ENCODE data around the gene TRIP12. TPM values are rescaled to one million over a fixed set of nuclear protein-coding genes. Genes with fewer than 3 reads are reported as not detected.

The TRIP12 gene
- polyA plus RNA-seq, 4 donors: 16.8 to 93.9 (median 25.8) TPM

DNA sequence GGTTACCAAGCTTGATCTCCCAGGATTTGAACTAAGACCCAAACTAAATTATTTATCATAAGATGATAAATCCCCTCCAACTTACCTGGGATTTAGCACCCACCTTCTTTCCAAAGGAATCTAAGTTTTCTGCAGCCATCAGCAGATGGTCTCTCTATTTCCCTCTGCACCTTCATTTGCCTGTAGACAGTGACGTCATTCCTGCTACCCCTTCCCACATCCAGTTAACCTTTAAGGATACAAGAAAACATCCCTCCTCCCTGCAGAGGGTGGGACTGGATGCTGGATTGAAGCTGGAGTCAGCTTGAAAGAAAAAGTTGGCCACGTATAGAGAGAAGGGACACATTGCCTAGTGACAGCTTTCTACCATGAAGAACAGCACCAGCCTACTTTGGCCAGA is 203.8 kb downstream of the TRIP12 start:
- Histone ChIP-seq H3K36me3 (ENCODE audit: control insufficient read depth in 3 of 3, insufficient read depth in 2 of 3, low read depth in 1 of 3, low read length in 3 of 3) (no peaks in the 10 kb centered on the region), H3K27me3 (ENCODE audit: control insufficient read depth in 3 of 3, insufficient read depth in 3 of 3, low read length in 3 of 3) (peaks cover 2 to 39% (median 24%) of the 10 kb centered on the region in 3 donors), H3K9me3 (ENCODE audit: control insufficient read depth in 2 of 2, insufficient read depth in 1 of 2, low read depth in 1 of 2, low read length in 1 of 2) (no peaks in the 10 kb centered on the region), H3K4me1 (ENCODE audit: control insufficient read depth in 3 of 3, insufficient read depth in 2 of 3, low read depth in 1 of 3, low read length in 2 of 3) (peaks cover 0 to 7% (median 4%) of the 10 kb centered on the region in 3 donors), H3K27ac (ENCODE audit: low read depth in 1 of 3, low read length in 2 of 3) (no peak overlapping the region), H3K4me3 (ENCODE audit: low read depth in 1 of 3, low read length in 3 of 3) (no peak overlapping the region)
- FAIRE-seq (no peak), DNase-seq (no peak)
- 35 to 47% (median 45%) methylated on average over 2 of the region's 2 CpGs for WGBS, 3 donors

- H3K4me3 ChIP-seq (ENCODE audit: low read depth in 1 of 3, low read length in 3 of 3): no peak overlapping the region
- DNase-seq: peak; percentile 14 to 21
- H3K36me3 ChIP-seq (ENCODE audit: control insufficient read depth in 3 of 3, insufficient read depth in 2 of 3, low read depth in 1 of 3, low read length in 3 of 3): no peaks in the 10 kb centered on the region
- H3K27ac ChIP-seq (ENCODE audit: low read depth in 1 of 3, low read length in 2 of 3): no peak overlapping the region
- H3K4me1 ChIP-seq (ENCODE audit: control insufficient read depth in 3 of 3, insufficient read depth in 2 of 3, low read depth in 1 of 3, low read length in 2 of 3): peaks cover 0 to 7% (median 4%) of the 10 kb centered on the region in 3 donors
- 6 to 8% (median 6%) methylated on average over 4 of the region's 4 CpGs for WGBS, 3 donors
- FAIRE-seq: no peak
- H3K27me3 ChIP-seq (ENCODE audit: control insufficient read depth in 3 of 3, insufficient read depth in 3 of 3, low read length in 3 of 3): peaks cover 2 to 59% (median 28%) of the 10 kb centered on the region in 3 donors
- peaks cover 0 to 3% of the 10 kb centered on the region in 2 donors for H3K9me3 ChIP-seq (ENCODE audit: control insufficient read depth in 2 of 2, insufficient read depth in 1 of 2, low read depth in 1 of 2, low read length in 1 of 2)
These were observed 205.8 kb downstream of the TRIP12 start for GRCh38 chr2:229715895-229716507.

GRCh38 chr2:229714736-229715541 is 206.9 kb downstream of the TRIP12 start:
- Histone ChIP-seq H3K27ac (ENCODE audit: low read depth in 1 of 3, low read length in 2 of 3) (no peak overlapping the region), H3K4me1 (ENCODE audit: control insufficient read depth in 3 of 3, insufficient read depth in 2 of 3, low read depth in 1 of 3, low read length in 2 of 3) (peaks cover 0 to 7% (median 4%) of the 10 kb centered on the region in 3 donors), H3K9me3 (ENCODE audit: control insufficient read depth in 2 of 2, insufficient read depth in 1 of 2, low read depth in 1 of 2, low read length in 1 of 2) (peaks cover 0 to 3% of the 10 kb centered on the region in 2 donors), H3K36me3 (ENCODE audit: control insufficient read depth in 3 of 3, insufficient read depth in 2 of 3, low read depth in 1 of 3, low read length in 3 of 3) (no peaks in the 10 kb centered on the region), H3K27me3 (ENCODE audit: control insufficient read depth in 3 of 3, insufficient read depth in 3 of 3, low read length in 3 of 3) (peaks cover 2 to 58% (median 31%) of the 10 kb centered on the region in 3 donors), H3K4me3 (ENCODE audit: low read depth in 1 of 3, low read length in 3 of 3) (peak overlapping the region in 1 of 3 donors; percentile 62)
- WGBS, 3 donors: 1 to 3% (median 1%) methylated on average over 39 to 60 of the region's 60 CpGs
- no peak for FAIRE-seq
- DNase-seq: peak; percentile 27 to 70

GRCh38 chr2:229714080-229714735 is 207.6 kb downstream of the TRIP12 start, which contains the start of gene DNER:
Gene DNER, minus strand, starts transcription at chr2:229714555. Its CDS starts 132 bp downstream, at chr2:229714423.
- peaks cover 2 to 58% (median 31%) of the 10 kb centered on the region in 3 donors for H3K27me3 ChIP-seq (ENCODE audit: control insufficient read depth in 3 of 3, insufficient read depth in 3 of 3, low read length in 3 of 3)

More at GRCh38 chr2:229714080-229714735, 207.6 kb downstream of the TRIP12 start, which contains the start of gene DNER:
- Histone ChIP-seq H3K36me3 (ENCODE audit: control insufficient read depth in 3 of 3, insufficient read depth in 2 of 3, low read depth in 1 of 3, low read length in 3 of 3) (no peaks in the 10 kb centered on the region), H3K9me3 (ENCODE audit: control insufficient read depth in 2 of 2, insufficient read depth in 1 of 2, low read depth in 1 of 2, low read length in 1 of 2) (peaks cover 0 to 3% of the 10 kb centered on the region in 2 donors), H3K27ac (ENCODE audit: low read depth in 1 of 3, low read length in 2 of 3) (no peak within 1 kb of the TSS), H3K4me1 (ENCODE audit: control insufficient read depth in 3 of 3, insufficient read depth in 2 of 3, low read depth in 1 of 3, low read length in 2 of 3) (peaks cover 0 to 7% (median 4%) of the 10 kb centered on the region in 3 donors), H3K4me3 (ENCODE audit: low read depth in 1 of 3, low read length in 3 of 3) (peak within 1 kb of the TSS in 2 of 3 donors; percentile 15 to 62)
- WGBS, 3 donors: 1 to 2% (median 2%) methylated on average over 37 to 84 of the region's 84 CpGs
- DNase-seq (peak; percentile 9 to 52), FAIRE-seq (no peak)

Other genes starting within 250 kb of the TRIP12 start
- gene DNER, start 207.5 kb downstream of the TRIP12 start, polyA plus RNA-seq: 1 to 10 TPM in 1 of 4 donors, under 1 TPM in 1, not detected in 2; 0.99 to 2.4 TPM
- 1 to 10 TPM; 1.2 to 2.3 (median 1.6) TPM for gene FBXO36, start 494 bp upstream of the TRIP12 start, polyA plus RNA-seq
- gene SLC16A14, start 146.9 kb upstream of the TRIP12 start, polyA plus RNA-seq: 1 to 10 TPM in 2 of 4 donors, under 1 TPM in 1, not detected in 1; 0.27 to 2.0 (median 1.3) TPM

Measured in small intestine (tissue), 7 donors.